Peyer's patch (tissue), 4 donors: ENCODE data around the gene DTWD2. TPM values are rescaled to one million over a fixed set of nuclear protein-coding genes. Genes with fewer than 3 reads are reported as not detected.

ENCODE experiments used
- DNase-seq, 3 donors: peaks; one replicate each; pipeline ENCODE4 v3.0.0-alpha.2; 2017 to 2019
- H3K27ac ChIP-seq, 4 donors: fragments of 200-600 bp; sonication (generic); one replicate each; pipeline ENCODE4 v1.5.1; 2016 to 2019
- H3K27me3 ChIP-seq, 2 donors: fragments of 200-600 bp; sonication (generic); one replicate each; pipeline ENCODE4 v1.5.1; 2019
- H3K36me3 ChIP-seq, 3 donors: fragments of 200-600 bp; sonication (generic); one replicate each; pipeline ENCODE4 v1.5.1; 2016 to 2019
- H3K4me1 ChIP-seq, 4 donors: fragments of 200-600 bp; sonication (generic); one replicate each; pipeline ENCODE4 v1.5.1; 2016 to 2019
- H3K4me3 ChIP-seq, 4 donors: fragments of 200-600 bp; sonication (generic); 1 replicate in 3 of 4; 2 replicates in 1 of 4; pipeline ENCODE4 v1.5.1; 2016 to 2019; ENCODE audit warnings: mild to moderate bottlenecking in 1 of 4
- H3K9me3 ChIP-seq, 4 donors: fragments of 200-600 bp; sonication (generic); one replicate each; pipeline ENCODE4 v1.5.1; 2016 to 2019; ENCODE audit warnings: mild to moderate bottlenecking in 1 of 4
- POLR2A ChIP-seq, 2 donors: fragments of 450-650 bp; IDR thresholded peaks; one replicate each; pipeline ENCODE4 v1.5.1; 2017; ENCODE audit warnings: antibody characterized with exemption in 2 of 2, mild to moderate bottlenecking in 2 of 2, moderate library complexity in 2 of 2
- total RNA-seq, 4 donors: library from RNA; depleted of rRNA; stranded (reverse); fragments of >200 nt; gene quantifications; one replicate each; pipeline ENCODE4 v1.1.0, GENCODE V29; 2016
- TF ChIP-seq, protein P1 (sequence below), 6 experiments: fragments of 450-650 bp in 4 of 6; fragments of 200-600 bp in 2 of 6; sonication (generic) in 1 of 6; IDR thresholded peaks; one replicate each; pipeline ENCODE4 v1.5.1; 2017 to 2019; ENCODE audit warnings: antibody characterized with exemption in 6 of 6, mild to moderate bottlenecking in 3 of 6, moderate library complexity in 1 of 6

The DTWD2 gene
- total RNA-seq, 4 donors from 2014 or later = 9.9 to 15.6 (median 11.3) TPM

DNA sequence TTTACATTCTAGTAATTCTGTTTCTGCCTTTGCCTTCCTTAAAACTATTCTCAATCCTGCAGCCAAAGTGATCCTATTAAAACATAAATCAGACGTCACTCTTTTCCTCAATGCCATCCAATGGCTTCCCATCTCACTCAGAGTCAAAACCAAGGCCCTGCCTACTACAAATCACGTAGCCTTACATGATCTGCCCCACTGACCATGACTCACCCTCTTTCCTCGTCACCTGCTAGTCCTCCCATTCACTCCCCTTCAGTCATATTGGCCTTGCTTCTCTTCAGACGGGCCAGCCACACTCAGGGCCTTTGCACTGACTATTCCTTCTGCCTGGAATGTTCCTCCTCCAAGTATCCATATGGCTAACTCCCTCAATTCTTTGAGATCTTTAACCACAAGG is 43.6 kb upstream of the DTWD2 start:
- peak overlapping the region in 1 of 4 donors; percentile 65 for H3K27ac ChIP-seq
- H3K4me3 ChIP-seq = no peak overlapping the region
- peaks cover 0 to 3% (median 0%) of the 10 kb centered on the region in 4 donors for H3K4me1 ChIP-seq
- H3K27me3 ChIP-seq = no peaks in the 10 kb centered on the region
- peak in 1 of 3 donors; percentile 35 for DNase-seq
- H3K9me3 ChIP-seq = no peaks in the 10 kb centered on the region
- no peaks in the 10 kb centered on the region for H3K36me3 ChIP-seq
- TF ChIP-seq, protein P1, sequence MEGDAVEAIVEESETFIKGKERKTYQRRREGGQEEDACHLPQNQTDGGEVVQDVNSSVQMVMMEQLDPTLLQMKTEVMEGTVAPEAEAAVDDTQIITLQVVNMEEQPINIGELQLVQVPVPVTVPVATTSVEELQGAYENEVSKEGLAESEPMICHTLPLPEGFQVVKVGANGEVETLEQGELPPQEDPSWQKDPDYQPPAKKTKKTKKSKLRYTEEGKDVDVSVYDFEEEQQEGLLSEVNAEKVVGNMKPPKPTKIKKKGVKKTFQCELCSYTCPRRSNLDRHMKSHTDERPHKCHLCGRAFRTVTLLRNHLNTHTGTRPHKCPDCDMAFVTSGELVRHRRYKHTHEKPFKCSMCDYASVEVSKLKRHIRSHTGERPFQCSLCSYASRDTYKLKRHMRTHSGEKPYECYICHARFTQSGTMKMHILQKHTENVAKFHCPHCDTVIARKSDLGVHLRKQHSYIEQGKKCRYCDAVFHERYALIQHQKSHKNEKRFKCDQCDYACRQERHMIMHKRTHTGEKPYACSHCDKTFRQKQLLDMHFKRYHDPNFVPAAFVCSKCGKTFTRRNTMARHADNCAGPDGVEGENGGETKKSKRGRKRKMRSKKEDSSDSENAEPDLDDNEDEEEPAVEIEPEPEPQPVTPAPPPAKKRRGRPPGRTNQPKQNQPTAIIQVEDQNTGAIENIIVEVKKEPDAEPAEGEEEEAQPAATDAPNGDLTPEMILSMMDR (IDR thresholded peaks at IDR 0.05) = no peak
- no peak for TF ChIP-seq POLR2A (IDR thresholded peaks at IDR 0.05)

DNA sequence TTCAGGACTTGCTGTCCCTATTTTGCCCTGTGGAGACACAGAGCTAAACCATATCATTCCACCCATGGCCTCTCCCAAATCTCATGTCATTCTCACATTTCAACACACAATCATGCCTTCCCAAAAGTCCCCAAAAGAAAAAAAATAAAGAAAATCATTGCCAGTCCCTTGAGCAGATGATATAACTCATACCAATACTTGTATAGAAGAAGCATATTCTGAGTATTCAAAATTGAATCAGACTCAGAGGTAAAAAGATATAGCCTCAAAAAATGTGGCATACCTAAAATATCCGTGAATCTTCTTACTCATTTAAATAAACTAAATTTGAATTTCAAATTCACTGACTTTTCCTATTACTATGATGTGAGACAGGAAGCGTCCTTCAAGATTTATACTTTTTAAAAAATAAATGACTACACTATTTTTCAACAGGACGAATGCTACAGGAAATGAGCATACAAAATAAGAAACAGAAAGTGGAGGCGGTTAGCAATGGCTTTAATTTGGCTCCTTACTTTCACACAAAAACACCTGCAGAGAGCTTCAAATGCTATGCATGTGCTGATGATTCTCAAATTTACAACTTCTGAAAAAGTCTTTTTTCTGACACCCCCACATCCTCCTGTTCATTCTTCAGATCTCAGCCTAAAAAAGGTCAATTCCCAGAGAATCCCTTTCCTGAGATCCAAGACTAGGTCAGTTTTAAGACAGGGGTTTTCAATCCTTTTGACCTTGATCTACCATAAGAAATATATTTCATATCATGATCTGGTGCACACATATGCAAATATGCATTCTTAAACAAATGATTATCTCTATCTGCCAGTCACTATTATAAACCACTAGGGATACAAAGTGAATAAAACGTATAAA is 42.9 kb upstream of the DTWD2 start:
- DNase-seq = no peak
- no peaks in the 10 kb centered on the region for H3K36me3 ChIP-seq
- H3K27me3 ChIP-seq = no peaks in the 10 kb centered on the region
- H3K27ac ChIP-seq = peak overlapping the region in 2 of 4 donors; percentile 42 to 65
- H3K9me3 ChIP-seq = no peaks in the 10 kb centered on the region
- TF ChIP-seq, protein P1 (IDR thresholded peaks at IDR 0.05) = no peak
- no peak for TF ChIP-seq POLR2A (IDR thresholded peaks at IDR 0.05)
- H3K4me1 ChIP-seq = peaks cover 0 to 3% (median 0%) of the 10 kb centered on the region in 4 donors
- H3K4me3 ChIP-seq = no peak overlapping the region

- Histone ChIP-seq H3K27ac (no peak overlapping the region), H3K27me3 (no peaks in the 10 kb centered on the region), H3K4me3 (no peak overlapping the region), H3K9me3 (no peaks in the 10 kb centered on the region), H3K4me1 (peaks cover 0 to 3% (median 0%) of the 10 kb centered on the region in 4 donors), H3K36me3 (no peaks in the 10 kb centered on the region)
- TF ChIP-seq POLR2A (IDR thresholded peaks at IDR 0.05) = no peak
- TF ChIP-seq, protein P1 (IDR thresholded peaks at IDR 0.05) = no peak
- no peak for DNase-seq
Observed at GRCh38 chr5:119028575-119028974, 40.2 kb upstream of the DTWD2 start.

DNA sequence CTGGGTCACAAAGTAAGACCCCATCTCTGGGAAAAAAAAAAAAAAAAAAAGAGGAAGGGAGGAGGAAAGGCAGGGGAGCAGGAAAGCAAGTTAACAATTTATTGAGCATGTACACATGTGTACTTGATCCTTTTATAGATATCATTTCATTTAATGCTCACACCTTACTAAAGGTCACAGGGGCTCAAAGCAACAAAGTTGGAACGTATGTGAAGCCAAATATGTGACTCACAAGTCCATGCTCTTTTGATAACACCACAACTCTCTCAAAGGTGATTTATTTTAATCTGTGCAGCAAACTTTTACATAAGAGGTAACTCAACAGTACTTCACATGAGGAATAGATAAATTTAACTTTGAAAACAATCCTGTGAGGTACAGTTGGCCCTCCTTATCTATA is 34.4 kb upstream of the DTWD2 start:
- Histone ChIP-seq H3K9me3 (no peaks in the 10 kb centered on the region), H3K27me3 (no peaks in the 10 kb centered on the region), H3K27ac (peak overlapping the region in 1 of 4 donors; percentile 18), H3K36me3 (no peaks in the 10 kb centered on the region), H3K4me3 (no peak overlapping the region), H3K4me1 (peaks cover 0 to 11% (median 4%) of the 10 kb centered on the region in 4 donors)
- TF ChIP-seq, protein P1 (IDR thresholded peaks at IDR 0.05) = no peak
- TF ChIP-seq POLR2A (IDR thresholded peaks at IDR 0.05) = no peak
- no peak for DNase-seq

DNA sequence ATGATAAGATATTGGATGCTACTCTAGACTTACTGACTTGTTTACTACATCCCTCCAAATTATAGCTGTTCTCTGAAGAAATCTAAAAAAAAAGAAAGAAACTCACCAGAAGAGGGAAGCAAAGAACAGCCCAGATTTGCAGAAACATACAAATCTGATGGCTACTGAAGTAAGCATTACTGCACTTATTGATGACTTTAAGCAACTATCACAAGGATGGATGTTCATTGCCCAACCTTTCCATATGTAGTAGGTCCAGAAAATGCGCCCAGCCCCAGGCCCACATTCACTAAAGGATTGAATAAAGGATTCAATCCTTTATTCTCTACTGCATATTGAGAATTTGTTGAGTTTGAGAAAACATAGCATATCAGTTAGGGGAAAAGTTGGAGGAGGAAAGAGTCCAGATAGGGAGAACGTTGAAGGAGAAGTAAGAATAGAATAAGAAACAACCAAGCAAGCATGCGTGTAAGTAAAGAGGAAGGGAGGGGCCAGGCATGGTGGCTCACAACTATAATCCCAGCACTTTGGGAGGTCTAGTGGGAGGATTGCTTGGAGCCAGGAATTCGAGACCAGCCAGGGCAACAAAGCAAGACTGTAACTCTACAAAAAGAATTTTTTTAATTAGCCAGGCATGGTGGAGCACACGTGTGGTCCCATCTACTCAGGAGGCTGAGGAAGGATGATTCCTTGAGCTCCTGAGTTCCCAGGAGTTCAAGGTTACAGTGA is 33.8 kb upstream of the DTWD2 start:
- Histone ChIP-seq H3K27ac (peak overlapping the region in 1 of 4 donors; percentile 29), H3K9me3 (no peaks in the 10 kb centered on the region), H3K27me3 (no peaks in the 10 kb centered on the region), H3K4me3 (no peak overlapping the region), H3K36me3 (no peaks in the 10 kb centered on the region), H3K4me1 (peaks cover 0 to 11% (median 4%) of the 10 kb centered on the region in 4 donors)
- no peak for TF ChIP-seq POLR2A (IDR thresholded peaks at IDR 0.05)
- TF ChIP-seq, protein P1 (IDR thresholded peaks at IDR 0.05) = peak in 5 of 6 experiments; percentile 41 to 48 (median 45)
- DNase-seq = no peak
